Gastrocnemius medialis (tissue), 4 donors: ENCODE results near the gene YTHDF1.

ENCODE experiments used
- CTCF ChIP-seq, 5 experiments: fragments of 450-650 bp in 3 of 5; fragments of 200-600 bp in 2 of 5; sonication (generic) in 2 of 5; IDR thresholded peaks in 4 of 5; conservative IDR thresholded peaks in 1 of 5; 1 replicate in 4 of 5; 2 replicates in 1 of 5; pipeline ENCODE4 v1.5.1; 2016 to 2019; ENCODE audit warnings: antibody characterized with exemption in 5 of 5, mild to moderate bottlenecking in 3 of 5, moderate library complexity in 3 of 5
- POLR2A ChIP-seq, 2 donors: fragments of 450-650 bp; IDR thresholded peaks; one replicate each; pipeline ENCODE4 v1.6.1; 2017; ENCODE audit warnings: antibody characterized with exemption in 2 of 2, mild to moderate bottlenecking in 2 of 2, moderate library complexity in 2 of 2

GRCh38 chr20:63233061-63233344 lies 17.1 kb upstream of the YTHDF1 start:
- TF ChIP-seq POLR2A (IDR thresholded peaks at IDR 0.05) (no peak), CTCF (IDR thresholded peaks at IDR 0.05 in 4 of 5, conservative IDR thresholded peaks at IDR 0.05 in 1 of 5) (no peak)
